ENCODE measurements around the gene PSMD4.
A peak's percentile ranks its signal among the peaks of the same experiment; 100 is the strongest.

The PSMD4 gene

DNA sequence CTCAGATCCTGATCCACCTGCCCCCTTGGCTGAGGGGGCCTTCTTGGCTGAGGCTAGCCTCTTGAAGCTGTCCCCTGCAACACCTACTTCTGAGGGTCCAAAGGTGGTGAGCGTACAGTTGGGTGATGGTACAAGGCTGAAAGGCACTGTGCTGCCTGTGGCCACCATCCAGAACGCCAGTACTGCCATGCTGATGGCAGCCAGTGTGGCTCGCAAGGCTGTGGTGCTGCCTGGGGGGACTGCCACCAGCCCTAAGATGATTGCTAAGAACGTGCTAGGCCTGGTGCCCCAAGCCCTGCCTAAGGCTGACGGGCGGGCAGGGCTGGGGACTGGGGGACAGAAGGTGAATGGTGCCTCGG lies 32.8 kb downstream of the PSMD4 start:
- Mint-ChIP-seq H3K36me3 (ENCODE audit: low read depth) (peaks cover 35% of the 10 kb centered on the region), H3K4me3 (no peak overlapping the region), H3K27me3 (ENCODE audit: low read depth) (no peaks in the 10 kb centered on the region), H3K9me3 (no peaks in the 10 kb centered on the region), H3K4me1 (peaks cover 17% of the 10 kb centered on the region), H3K27ac (no peak overlapping the region)
- no peak for TF ChIP-seq CTCF (IDR thresholded peaks at IDR 0.05; ENCODE audit: unreplicated experiment in 3 of 3)

DNA sequence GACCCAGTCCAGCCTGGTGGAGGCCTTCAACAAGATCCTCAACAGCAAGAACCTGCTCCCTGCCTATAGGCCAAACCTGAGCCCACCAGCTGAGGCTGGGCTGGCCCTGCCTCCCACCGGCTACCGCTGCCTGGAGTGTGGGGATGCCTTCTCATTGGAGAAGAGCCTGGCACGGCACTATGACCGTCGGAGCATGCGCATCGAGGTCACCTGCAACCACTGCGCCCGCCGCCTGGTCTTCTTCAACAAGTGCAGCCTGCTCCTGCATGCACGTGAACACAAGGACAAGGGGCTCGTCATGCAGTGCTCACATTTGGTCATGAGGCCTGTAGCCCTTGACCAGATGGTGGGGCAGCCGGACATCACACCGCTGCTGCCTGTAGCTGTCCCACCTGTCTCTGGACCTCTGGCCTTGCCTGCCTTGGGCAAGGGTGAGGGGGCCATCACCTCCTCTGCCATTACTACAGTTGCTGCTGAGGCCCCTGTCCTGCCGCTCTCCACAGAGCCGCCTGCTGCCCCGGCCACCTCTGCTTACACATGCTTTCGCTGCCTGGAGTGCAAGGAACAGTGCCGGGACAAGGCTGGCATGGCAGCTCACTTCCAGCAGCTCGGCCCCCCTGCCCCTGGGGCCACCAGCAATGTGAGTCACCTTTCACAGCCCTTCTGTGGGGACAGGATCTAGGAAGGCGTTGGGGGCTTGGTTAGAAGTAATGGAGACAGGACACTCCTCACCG lies 33.4 kb downstream of the PSMD4 start:
- Mint-ChIP-seq H3K27ac (no peak overlapping the region), H3K4me3 (no peak overlapping the region), H3K36me3 (ENCODE audit: low read depth) (peaks cover 40% of the 10 kb centered on the region), H3K9me3 (no peaks in the 10 kb centered on the region), H3K4me1 (peaks cover 22% of the 10 kb centered on the region), H3K27me3 (ENCODE audit: low read depth) (no peaks in the 10 kb centered on the region)
- TF ChIP-seq CTCF (IDR thresholded peaks at IDR 0.05; ENCODE audit: unreplicated experiment in 3 of 3): no peak

- peak overlapping the region in 1 of 3 experiments; percentile 45 for H3K4me3 Mint-ChIP-seq
- peaks cover 19% of the 10 kb centered on the region for H3K4me1 Mint-ChIP-seq
- peak overlapping the region in 1 of 3 experiments; percentile 41 for H3K27ac Mint-ChIP-seq
- H3K9me3 Mint-ChIP-seq: no peaks in the 10 kb centered on the region
- no peak for TF ChIP-seq CTCF (IDR thresholded peaks at IDR 0.05; ENCODE audit: unreplicated experiment in 3 of 3)
- H3K36me3 Mint-ChIP-seq (ENCODE audit: low read depth): peaks cover 44% of the 10 kb centered on the region
- H3K27me3 Mint-ChIP-seq (ENCODE audit: low read depth): no peaks in the 10 kb centered on the region
Measured at GRCh38 chr1:151288502-151288901, 34.0 kb downstream of the PSMD4 start.

DNA sequence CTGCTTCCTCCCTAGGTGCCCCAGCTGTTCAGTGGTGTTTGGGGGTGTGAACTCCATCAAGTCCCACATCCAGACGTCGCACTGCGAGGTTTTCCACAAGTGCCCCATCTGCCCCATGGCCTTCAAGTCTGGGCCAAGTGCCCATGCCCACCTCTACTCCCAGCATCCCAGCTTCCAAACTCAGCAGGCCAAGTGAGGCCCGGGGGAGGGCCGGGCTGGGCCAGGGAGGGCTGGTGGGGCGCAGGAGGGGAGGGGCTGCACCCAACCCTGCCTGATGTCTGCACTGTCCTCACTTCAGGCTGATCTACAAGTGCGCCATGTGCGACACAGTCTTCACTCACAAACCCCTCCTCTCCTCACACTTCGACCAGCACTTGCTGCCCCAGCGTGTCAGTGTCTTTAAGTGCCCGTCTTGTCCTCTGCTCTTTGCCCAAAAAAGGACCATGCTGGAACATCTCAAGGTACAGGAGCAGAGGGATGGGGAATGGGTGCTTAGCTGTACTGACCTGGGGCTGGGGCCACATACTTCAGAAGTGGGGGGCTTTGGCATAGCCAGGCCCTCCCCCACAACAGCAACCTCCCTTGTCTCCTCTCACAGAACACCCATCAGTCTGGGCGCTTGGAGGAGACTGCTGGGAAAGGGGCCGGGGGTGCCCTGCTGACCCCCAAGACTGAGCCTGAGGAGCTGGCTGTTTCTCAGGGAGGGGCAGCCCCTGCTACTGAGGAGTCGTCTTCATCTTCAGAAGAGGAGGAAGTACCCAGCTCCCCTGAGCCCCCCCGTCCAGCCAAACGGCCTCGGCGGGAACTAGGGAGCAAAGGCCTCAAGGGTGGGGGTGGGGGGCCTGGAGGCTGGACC lies 34.8 kb downstream of the PSMD4 start:
- no peaks in the 10 kb centered on the region for H3K27me3 Mint-ChIP-seq (ENCODE audit: low read depth)
- H3K4me3 Mint-ChIP-seq: no peak overlapping the region
- TF ChIP-seq CTCF (IDR thresholded peaks at IDR 0.05; ENCODE audit: unreplicated experiment in 3 of 3): no peak
- peaks cover 47% of the 10 kb centered on the region for H3K36me3 Mint-ChIP-seq (ENCODE audit: low read depth)
- H3K4me1 Mint-ChIP-seq: peaks cover 10% of the 10 kb centered on the region
- H3K9me3 Mint-ChIP-seq: no peaks in the 10 kb centered on the region
- H3K27ac Mint-ChIP-seq: peak overlapping the region in 1 of 3 experiments; percentile 41

DNA sequence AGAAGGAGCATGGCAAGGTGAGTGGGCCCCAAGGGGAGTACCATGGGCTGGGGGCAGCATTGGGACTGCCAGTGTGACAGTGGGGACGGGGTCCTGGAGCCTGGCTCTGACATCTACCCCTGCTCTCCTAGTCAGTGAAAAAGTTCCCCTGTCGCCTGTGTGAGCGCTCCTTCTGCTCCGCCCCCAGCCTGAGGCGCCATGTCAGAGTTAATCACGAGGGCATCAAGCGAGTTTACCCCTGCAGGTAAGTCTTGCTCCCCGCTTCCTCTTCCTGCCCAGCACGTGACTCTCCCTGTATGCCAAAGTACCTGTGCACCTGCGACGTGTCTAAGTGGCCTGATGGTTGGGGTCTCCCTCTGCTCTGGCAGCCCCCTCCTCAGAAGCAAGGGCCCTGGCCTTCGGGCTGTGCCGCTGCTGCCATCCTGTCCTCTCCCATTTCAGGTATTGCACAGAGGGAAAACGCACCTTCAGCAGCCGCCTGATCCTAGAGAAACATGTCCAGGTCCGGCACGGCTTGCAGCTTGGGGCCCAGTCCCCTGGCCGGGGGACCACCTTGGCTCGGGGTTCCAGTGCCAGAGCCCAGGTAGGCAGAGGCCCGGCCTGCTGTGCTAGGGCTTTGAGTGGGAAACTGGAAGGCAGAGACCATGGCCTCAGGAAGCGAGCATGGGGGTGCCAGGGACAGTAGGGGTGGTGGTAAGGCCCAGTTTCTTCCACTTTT lies 35.6 kb downstream of the PSMD4 start:
- no peak for TF ChIP-seq CTCF (IDR thresholded peaks at IDR 0.05; ENCODE audit: unreplicated experiment in 3 of 3)
- Mint-ChIP-seq H3K4me1 (peaks cover 6% of the 10 kb centered on the region), H3K27ac (no peak overlapping the region), H3K27me3 (ENCODE audit: low read depth) (no peaks in the 10 kb centered on the region), H3K4me3 (no peak overlapping the region), H3K9me3 (no peaks in the 10 kb centered on the region), H3K36me3 (ENCODE audit: low read depth) (peaks cover 51% of the 10 kb centered on the region)

Measured in nephron (organoid).